ENCODE results near the gene CMKLR1. TPM values are rescaled to one million over a fixed set of nuclear protein-coding genes. Genes with fewer than 3 reads are reported as not detected.

CMKLR1 gene
- total and polyA plus RNA-seq, 9 of the 15 experiments (the other 6 are each of a cell fraction or from before 2014, with no cell fraction given) = 0.11 to 1.4 (median 0.20) TPM

GRCh38 chr12:108327621-108328344, 11.3 kb downstream of the CMKLR1 start:
- H3K9me1 ChIP-seq (ENCODE audit: control insufficient read depth, insufficient read depth, low read length) = no peaks in the 10 kb centered on the region
- ChIA-PET POLR2A (no interaction called here), CTCF (ENCODE audit: low intra/inter-chr PET ratio) (no interaction called here)
- BruUV-seq (replicated peaks) = no TSS peak
- intact Hi-C loops (cut with micrococcal nuclease) (no loop called here), in situ Hi-C loops (cut with MboI) (no loop called here)
- H3K4me3 ChIP-seq = no peak overlapping the region
- peak overlapping the region in 1 of 2 experiments; percentile 38; a peak in 1 of 4 replicates for H3K9ac ChIP-seq (ENCODE audit: insufficient read depth in 1 of 2, low read depth in 2 of 2, low read length in 2 of 2)
- H3K9me3 ChIP-seq (replicated peaks; ENCODE audit: control insufficient read depth, insufficient read depth, low read depth, low read length) = no peaks in the 10 kb centered on the region
- H3K36me3 ChIP-seq (ENCODE audit: control insufficient read depth, insufficient read depth, low read length) = no peaks in the 10 kb centered on the region
- no peak overlapping the region for H2AFZ ChIP-seq (ENCODE audit: low read depth, low read length)
- 47% methylated on average over 15 of the region's 15 CpGs for WGBS (ENCODE audit: insufficient coverage, low coverage, missing lambda C conversion rate)
- no peak for DNase-seq (ENCODE audit: extremely low read depth in 1 of 4, low spot score in 3 of 4)
- peaks cover 0 to 4% of the 10 kb centered on the region in 2 experiments; a peak in 1 of 5 replicates for H3K27me3 ChIP-seq (ENCODE audit: control insufficient read depth in 2 of 2, insufficient read depth in 2 of 2, low read length in 2 of 2)
- no peak overlapping the region for H3K4me2 ChIP-seq (ENCODE audit: insufficient read depth, low read length)
- peaks cover 1 to 2% of the 10 kb centered on the region in 2 experiments; a peak in 3 of 5 replicates for H3K4me1 ChIP-seq (replicated peaks in 1 of 2; ENCODE audit: control insufficient read depth in 2 of 2, insufficient read depth in 2 of 2, low read length in 2 of 2)
- no peak; the same call in 2 of the 3 replicates for ATAC-seq
- no peak overlapping the region for H3K27ac ChIP-seq (ENCODE audit: extremely low read depth, low read depth, low read length)
- no peaks in the 10 kb centered on the region for H4K20me1 ChIP-seq (replicated peaks; ENCODE audit: control insufficient read depth, insufficient read depth, low read length)
- no peak for TF ChIP-seq ZNF57 (CRISPR knock-in tag; IDR thresholded peaks at IDR 0.05)
- TF ChIP-seq CCNT2 (IDR thresholded peaks at IDR 0.05; ENCODE audit: borderline replicate concordance, extremely low read depth, insufficient read length, low read depth, low read length) = no peak
- TF ChIP-seq E2F4 (CRISPR knock-in tag; IDR thresholded peaks at IDR 0.05; ENCODE audit: low read depth) = no peak
- no peak for TF ChIP-seq RBM15 (IDR thresholded peaks at IDR 0.05; ENCODE audit: insufficient read depth, low read length)
- TF ChIP-seq CBX2 (IDR thresholded peaks at IDR 0.05; ENCODE audit: insufficient read depth, low read length, poor library complexity, severe bottlenecking) = no peak
- TF ChIP-seq ZNF830 (CRISPR knock-in tag; IDR thresholded peaks at IDR 0.05) = no peak
- H3K79me2 ChIP-seq (ENCODE audit: control insufficient read depth, insufficient read depth, low read length) = no peaks in the 10 kb centered on the region
- no peak for FAIRE-seq

All from K562 (cell line).